ENCODE measurements around the gene HBS1L.
"Not testable (repeated sequence)": the region's sequence is repeated elsewhere in the genome, so short reads cannot be mapped to it uniquely, and the experiment has no call there.

HBS1L gene

DNA sequence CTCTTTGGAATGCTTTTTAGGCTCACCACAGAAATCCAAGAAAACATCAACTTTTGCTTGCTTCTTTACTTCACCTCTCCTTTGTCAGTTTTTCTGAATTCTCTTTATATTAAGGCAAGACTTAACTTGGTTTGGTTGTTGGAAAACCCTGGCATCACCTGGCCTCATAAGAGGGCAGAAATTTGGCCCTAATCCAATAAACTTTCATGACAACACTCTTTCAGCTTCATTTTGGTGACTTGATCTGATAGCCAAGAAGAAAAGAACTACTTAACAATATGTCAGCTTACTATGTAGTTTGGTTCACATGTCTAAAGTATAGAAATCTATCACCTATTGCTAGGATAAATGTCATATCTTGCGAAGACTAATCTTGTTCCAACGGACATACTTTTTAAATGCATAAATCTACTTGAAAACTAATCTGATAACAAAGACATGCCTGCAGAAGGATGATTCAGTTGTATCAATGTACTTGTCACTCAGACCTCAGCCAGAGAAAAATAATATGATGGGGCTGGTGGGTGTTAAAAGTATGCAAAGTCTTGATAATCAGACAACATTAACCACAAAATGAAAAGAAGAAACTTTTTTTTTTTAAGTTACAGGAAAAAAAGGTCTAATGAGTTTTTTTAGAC lies 19.3 kb upstream of the HBS1L start:
- DNase-seq = no peak

- no peak for DNase-seq
Measured at GRCh38 chr6:135073217-135073616, 18.6 kb upstream of the HBS1L start.

GRCh38 chr6:135072753-135073152 lies 18.1 kb upstream of the HBS1L start:
- DNase-seq = no peak

DNA sequence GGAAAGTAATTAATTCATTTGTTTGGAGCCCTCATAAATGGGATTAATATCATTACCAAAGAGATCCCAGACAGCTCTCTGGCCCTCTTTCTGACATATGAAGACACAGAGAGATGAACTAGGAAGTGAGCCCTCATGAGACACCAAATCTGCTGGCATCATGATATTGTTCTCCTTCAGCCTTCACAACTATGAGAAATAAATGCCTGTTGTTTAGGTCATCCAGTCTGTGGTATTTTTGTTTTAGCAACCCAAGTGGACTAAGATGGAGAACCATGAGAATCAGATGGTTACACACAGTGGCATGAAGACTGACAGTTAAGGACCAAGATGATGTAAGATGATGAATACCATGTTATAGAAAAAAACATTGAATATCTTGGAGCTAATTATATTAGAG lies 16.9 kb upstream of the HBS1L start:
- DNase-seq = no peak

DNA sequence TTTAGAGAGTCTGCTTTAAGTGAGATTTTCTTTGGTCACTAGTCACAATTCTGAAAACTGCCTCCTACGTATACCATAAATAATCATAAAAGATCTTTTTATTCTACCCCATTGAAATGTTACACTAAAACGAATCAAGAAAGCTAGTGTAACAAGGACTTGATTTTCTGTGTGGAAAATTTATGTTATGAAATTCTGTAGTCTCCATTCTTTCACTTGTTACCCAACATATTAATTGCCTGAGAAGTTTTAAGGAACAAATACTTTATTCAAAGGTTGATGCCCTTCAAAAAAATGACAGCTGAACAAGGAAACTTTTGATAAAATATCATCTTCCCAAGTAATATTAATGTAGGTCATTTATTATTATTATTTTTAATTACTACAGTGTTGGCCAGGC lies 13.3 kb upstream of the HBS1L start:
- no peak for DNase-seq

GRCh38 chr6:135066806-135067205 lies 12.2 kb upstream of the HBS1L start:
- no peak for DNase-seq

- no peak for DNase-seq
Measured at GRCh38 chr6:135066397-135066796, 11.8 kb upstream of the HBS1L start.

GRCh38 chr6:135064586-135064985 lies 10.0 kb upstream of the HBS1L start:
- no peak for DNase-seq

DNA sequence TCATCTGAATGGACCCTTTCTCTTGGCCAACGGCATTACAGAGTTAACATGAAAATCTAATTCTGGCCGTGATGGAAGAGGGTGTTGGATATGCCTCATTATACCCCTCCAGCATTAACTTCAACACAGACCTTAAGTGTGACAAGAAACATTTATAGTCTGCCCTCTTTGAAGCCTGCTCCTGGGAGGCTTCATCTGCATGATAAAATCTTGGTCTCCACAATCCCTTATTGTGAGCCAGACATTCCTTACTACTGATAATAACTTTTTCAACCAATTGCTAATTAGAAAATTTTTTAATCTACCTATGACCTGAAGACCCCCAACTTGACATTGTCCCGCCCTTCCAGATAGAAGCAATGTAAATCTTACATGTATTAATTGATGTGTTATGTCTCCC lies 9.3 kb upstream of the HBS1L start:
- DNase-seq = no peak

GRCh38 chr6:135062735-135063134 lies 8.1 kb upstream of the HBS1L start:
- DNase-seq = no peak

GRCh38 chr6:135060076-135060475 lies 5.5 kb upstream of the HBS1L start:
- DNase-seq = no peak

DNA sequence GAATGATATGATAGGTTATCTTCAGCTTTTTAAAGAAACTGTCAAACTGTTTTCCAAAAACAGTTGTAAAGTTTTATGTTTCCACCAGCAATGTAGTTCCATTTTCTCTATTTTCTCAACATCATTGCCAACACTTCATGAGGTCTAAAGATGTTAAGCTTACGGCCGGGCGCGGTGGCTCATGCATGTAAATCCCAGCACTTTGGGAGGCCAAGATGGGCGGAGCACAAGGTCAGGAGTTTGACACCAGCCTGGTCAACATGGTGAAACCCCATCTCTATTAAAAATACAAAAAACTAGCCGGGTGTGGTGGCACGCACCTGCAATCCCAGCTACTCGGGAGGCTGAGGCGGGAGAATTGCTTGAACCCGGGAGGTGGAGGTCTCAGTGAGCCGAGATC lies 3.7 kb upstream of the HBS1L start:
- DNase-seq = not testable (repeated sequence)

- no peak for DNase-seq
Measured at GRCh38 chr6:135056632-135057031, 2.0 kb upstream of the HBS1L start.

DNA sequence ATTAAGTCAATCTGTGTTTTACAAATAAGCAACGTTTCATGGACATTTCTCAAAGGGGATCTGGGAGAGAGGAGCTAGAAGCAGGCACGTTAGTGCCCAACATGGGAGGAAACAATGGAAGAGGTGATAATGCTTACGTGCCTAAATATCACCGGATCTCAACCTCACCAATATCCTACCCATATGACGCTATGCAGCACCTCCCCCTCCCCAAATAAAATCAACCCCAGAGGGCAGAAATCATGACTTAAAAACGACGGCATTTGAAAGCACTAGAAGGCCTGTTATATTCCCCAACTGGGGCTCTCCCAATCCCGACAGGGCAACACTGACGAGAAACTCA lies 425 bp downstream of the HBS1L start:
- DNase-seq = no peak

GRCh38 chr6:135053406-135053805 lies 1.2 kb downstream of the HBS1L start:
- no peak for DNase-seq

GRCh38 chr6:135052939-135053338 lies 1.7 kb downstream of the HBS1L start:
- DNase-seq = no peak

GRCh38 chr6:135048915-135049314 lies 5.7 kb downstream of the HBS1L start:
- no peak for DNase-seq

GRCh38 chr6:135047336-135047735 lies 7.3 kb downstream of the HBS1L start:
- DNase-seq = no peak

GRCh38 chr6:135046912-135047311 lies 7.7 kb downstream of the HBS1L start:
- no peak for DNase-seq

DNA sequence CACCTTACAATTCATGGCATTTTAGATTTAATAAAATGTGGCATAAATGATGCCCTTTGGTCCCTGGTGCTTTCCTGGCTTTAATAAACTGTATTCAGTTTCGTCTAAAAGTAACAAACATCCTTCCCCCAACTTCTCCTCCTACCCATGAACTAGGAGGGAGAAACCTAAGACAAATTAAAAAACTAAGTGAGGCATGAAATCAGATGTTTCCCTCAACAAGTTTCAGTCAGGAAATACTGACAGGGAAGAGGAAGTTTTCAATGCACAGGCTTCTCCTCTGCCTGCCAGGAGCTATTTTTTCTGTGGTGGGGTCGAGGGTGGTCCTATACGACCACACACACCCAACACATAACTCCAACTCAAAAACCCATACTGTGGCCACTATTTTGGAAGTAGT lies 10.0 kb downstream of the HBS1L start:
- no peak for DNase-seq

- no peak for DNase-seq
Measured at GRCh38 chr6:135043846-135044245, 10.8 kb downstream of the HBS1L start.

DNA sequence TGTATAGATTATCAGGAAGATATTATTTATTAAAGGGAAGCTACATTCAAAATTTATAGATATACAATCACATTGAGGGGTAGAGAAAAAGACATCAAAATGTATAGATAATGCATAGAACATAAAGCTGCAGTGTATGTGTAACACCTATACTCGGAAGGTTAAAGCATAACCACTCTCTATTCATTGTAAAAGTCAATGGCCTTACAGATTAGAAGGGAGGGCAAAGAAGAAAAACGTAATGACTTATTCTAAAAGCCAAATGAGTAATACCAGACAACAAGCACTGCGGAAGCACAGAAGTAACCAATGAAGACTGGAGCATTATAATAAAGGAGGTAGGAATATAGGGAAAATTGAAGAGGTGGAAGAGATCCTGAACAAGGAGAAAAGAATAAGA lies 11.3 kb downstream of the HBS1L start:
- no peak for DNase-seq

- no peak for DNase-seq
Measured at GRCh38 chr6:135038335-135038734, 16.3 kb downstream of the HBS1L start.

DNA sequence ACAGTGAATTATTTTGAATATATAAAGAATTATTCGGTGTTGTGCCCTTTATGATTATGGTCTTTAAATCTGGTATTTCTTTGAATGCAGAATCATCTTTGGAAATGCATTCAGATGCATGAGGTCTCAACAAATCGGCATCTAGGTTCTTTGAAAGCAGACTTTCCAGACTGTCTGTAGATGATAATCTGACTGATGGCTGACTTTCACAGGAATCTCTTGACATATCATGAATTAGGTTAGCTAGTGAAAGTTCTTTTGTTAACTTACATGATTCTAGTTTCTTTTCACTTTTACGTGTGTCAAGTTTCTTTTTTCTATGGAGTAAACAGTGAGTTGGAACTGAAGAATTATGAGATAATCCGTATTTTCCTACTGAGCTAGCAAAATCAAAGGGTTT lies 17.1 kb downstream of the HBS1L start:
- no peak for DNase-seq

DNA sequence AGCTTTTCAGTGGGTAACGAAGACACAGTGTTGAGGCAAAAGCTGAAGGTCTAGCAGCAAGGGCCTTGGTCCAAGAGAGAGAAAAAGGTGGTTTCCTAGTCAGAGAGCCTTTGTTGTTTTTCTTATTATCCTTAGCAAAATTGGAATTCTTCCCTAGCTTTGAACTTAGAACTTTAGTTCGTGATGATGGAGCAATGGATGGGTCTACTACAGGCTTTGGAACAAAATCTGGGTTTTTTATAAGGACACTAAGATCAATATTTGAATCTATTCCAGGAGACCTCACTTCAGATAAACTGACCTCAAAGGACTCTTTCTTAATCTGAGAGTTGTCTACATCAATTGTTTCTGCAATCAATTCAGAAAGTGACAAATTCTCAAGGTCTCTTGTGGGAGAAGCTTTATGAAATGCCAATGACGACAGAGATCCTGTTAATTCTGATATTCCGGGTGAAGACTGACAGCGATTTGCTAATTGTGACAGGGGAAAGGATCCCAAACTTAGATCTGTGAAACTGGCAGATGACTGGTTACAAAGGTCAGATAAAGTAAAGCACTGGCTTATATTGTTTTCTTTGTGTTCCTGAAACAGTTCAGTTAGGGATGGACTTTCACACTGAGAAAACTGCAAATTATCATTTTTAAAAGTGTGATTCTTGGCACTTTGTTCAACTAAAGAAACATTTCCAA lies 17.7 kb downstream of the HBS1L start:
- no peak for DNase-seq
